Mesenchymal stem cell (in vitro differentiated cells and primary cell): ENCODE results near the gene NRIP2.

ENCODE experiments used
- DNase-seq: peaks from one replicate; pipeline ENCODE4 v3.0.0-alpha.2; 2013
- H2AFZ ChIP-seq: one replicate; pipeline ENCODE4 v1.6.1; 2013; ENCODE audit warnings: low read depth, mild to moderate bottlenecking, control low read depth, inconsistent platforms, low read length, moderate library complexity
- H2AK5ac ChIP-seq: 2 replicates; pipeline ENCODE4 v1.6.1; 2013; ENCODE audit warnings: low read length, moderate library complexity, mild to moderate bottlenecking, inconsistent platforms; ENCODE audit not compliant: severe bottlenecking
- H2BK120ac ChIP-seq: one replicate; pipeline ENCODE4 v1.6.1; 2013; ENCODE audit warnings: low read depth, mild to moderate bottlenecking, inconsistent platforms, low read length, moderate library complexity
- H2BK12ac ChIP-seq, 2 experiments: one replicate each; pipeline ENCODE4 v1.6.1; 2013; ENCODE audit warnings: inconsistent platforms in 2 of 2, low read length in 2 of 2, mild to moderate bottlenecking in 2 of 2, moderate library complexity in 2 of 2, control low read depth in 1 of 2
- H2BK15ac ChIP-seq: one replicate; pipeline ENCODE4 v1.6.1; 2013; ENCODE audit warnings: mild to moderate bottlenecking, low read depth, inconsistent platforms; ENCODE audit not compliant: poor library complexity, severe bottlenecking
- H2BK5ac ChIP-seq: 2 replicates; pipeline ENCODE4 v1.6.1; 2013; ENCODE audit warnings: low read depth, mild to moderate bottlenecking, low read length, control low read depth, inconsistent platforms; ENCODE audit not compliant: poor library complexity, severe bottlenecking
- H3K14ac ChIP-seq, 2 experiments: one replicate each; pipeline ENCODE4 v1.6.1; 2013; ENCODE audit warnings: inconsistent platforms in 2 of 2, low read length in 2 of 2, control low read depth in 1 of 2, mild to moderate bottlenecking in 1 of 2, moderate library complexity in 1 of 2
- H3K18ac ChIP-seq, 2 experiments: one replicate each; pipeline ENCODE4 v1.6.1; 2013; ENCODE audit warnings: inconsistent platforms in 2 of 2, low read length in 2 of 2, control low read depth in 1 of 2, low read depth in 1 of 2, mild to moderate bottlenecking in 1 of 2
- H3K23ac ChIP-seq, 2 experiments: one replicate each; pipeline ENCODE4 v1.6.1; 2013; ENCODE audit warnings: inconsistent platforms in 2 of 2, low read length in 2 of 2, mild to moderate bottlenecking in 2 of 2, moderate library complexity in 2 of 2, control low read depth in 1 of 2
- H3K27ac ChIP-seq: 2 replicates; pipeline ENCODE4 v1.5.1; 2013; ENCODE audit warnings: mild to moderate bottlenecking, moderate library complexity, low read length, control low read depth, inconsistent platforms; ENCODE audit not compliant: poor library complexity, severe bottlenecking
- H3K27me3 ChIP-seq, 2 experiments: 2 replicates each; pipeline versions ENCODE4 v1.6.1 to v1.7.0; 2013; ENCODE audit warnings: low read length in 2 of 2, mild to moderate bottlenecking in 2 of 2, moderate library complexity in 2 of 2, control low read depth in 1 of 2, inconsistent platforms in 1 of 2; ENCODE audit not compliant: control insufficient read depth in 1 of 2, insufficient read depth in 1 of 2
- H3K36me3 ChIP-seq, 2 experiments: 2 replicates each; pipeline versions ENCODE4 v1.6.1 to v1.7.0; 2013; ENCODE audit warnings: low read length in 2 of 2, control low read depth in 1 of 2, inconsistent platforms in 1 of 2, low read depth in 1 of 2, mild to moderate bottlenecking in 1 of 2; ENCODE audit not compliant: insufficient read depth in 2 of 2, control insufficient read depth in 1 of 2
- H3K4ac ChIP-seq, 2 experiments: one replicate each; pipeline ENCODE4 v1.6.1; 2013; ENCODE audit warnings: inconsistent platforms in 2 of 2, low read length in 2 of 2, mild to moderate bottlenecking in 2 of 2, moderate library complexity in 2 of 2, control low read depth in 1 of 2, low read depth in 1 of 2
- H3K4me1 ChIP-seq: 2 replicates; pipeline ENCODE4 v1.6.1; 2013; ENCODE audit warnings: low read depth, low read length, control low read depth; ENCODE audit not compliant: control insufficient read depth, insufficient read depth
- H3K4me2 ChIP-seq: 2 replicates; pipeline ENCODE4 v1.6.1; 2013; ENCODE audit warnings: low read length, mild to moderate bottlenecking, inconsistent platforms; ENCODE audit not compliant: poor library complexity, severe bottlenecking
- H3K4me3 ChIP-seq, 2 experiments: 2 replicates each; pipeline versions ENCODE4 v1.5.1 to v1.7.0; 2013; ENCODE audit warnings: low read length in 2 of 2, mild to moderate bottlenecking in 2 of 2, control low read depth in 1 of 2, low read depth in 1 of 2; ENCODE audit not compliant: insufficient read depth in 1 of 2
- H3K79me1 ChIP-seq: replicated peaks from 2 replicates; pipeline ENCODE4 v1.6.1; 2013; ENCODE audit warnings: mild to moderate bottlenecking, control low read depth, low read length, inconsistent platforms; ENCODE audit not compliant: poor library complexity, severe bottlenecking
- H3K9ac ChIP-seq: 2 replicates; pipeline ENCODE4 v1.7.0; 2013; ENCODE audit warnings: mild to moderate bottlenecking, low read length, moderate library complexity
- H3K9me3 ChIP-seq: 2 replicates; pipeline ENCODE4 v1.7.0; 2013; ENCODE audit warnings: mild to moderate bottlenecking, low read length; ENCODE audit not compliant: control insufficient read depth
- H4K8ac ChIP-seq: one replicate; pipeline ENCODE4 v1.6.1; 2013; ENCODE audit warnings: inconsistent platforms, mild to moderate bottlenecking, low read length, moderate library complexity
- H4K91ac ChIP-seq: one replicate; pipeline ENCODE4 v1.6.1; 2013; ENCODE audit warnings: mild to moderate bottlenecking, low read length, inconsistent platforms
- WGBS: methylation state at CpG from one replicate; pipeline ENCODE4 v1.1.7; 2013; ENCODE audit warnings: mixed read lengths; 5-methylcytosine and 5-hydroxymethylcytosine counted together

NRIP2 gene

GRCh38 chr12:2783936-2784600 is 50.8 kb downstream of the NRIP2 start:
- Histone ChIP-seq H2BK120ac (no peak overlapping the region), H2BK12ac (no peak overlapping the region), H2AFZ (no peak overlapping the region), H2BK5ac (no peak overlapping the region), H3K36me3 (no peaks in the 10 kb centered on the region), H3K4me1 (peaks cover 3% of the 10 kb centered on the region), H3K4me3 (peak overlapping the region in 1 of 2 experiments; percentile 71), H4K8ac (no peak overlapping the region), H3K9ac (peak overlapping the region; percentile 15), H3K27ac (no peak overlapping the region), H2AK5ac (no peak overlapping the region), H3K4me2 (peak overlapping the region; percentile 7), H3K18ac (no peak overlapping the region), H2BK15ac (no peak overlapping the region), H3K23ac (no peak overlapping the region), H3K4ac (no peak overlapping the region), H3K79me1 (no peaks in the 10 kb centered on the region), H3K14ac (no peak overlapping the region), H3K9me3 (no peaks in the 10 kb centered on the region), H3K27me3 (peaks cover 43 to 44% of the 10 kb centered on the region in 2 experiments), H4K91ac (no peak overlapping the region)
- peak; percentile 53 for DNase-seq
- WGBS, result 17% methylated on average over 23 of the region's 25 CpGs

GRCh38 chr12:2779281-2779680 is 55.6 kb downstream of the NRIP2 start:
- Histone ChIP-seq H3K79me1 (no peaks in the 10 kb centered on the region), H3K4me3 (no peak overlapping the region), H2BK15ac (no peak overlapping the region), H2BK5ac (no peak overlapping the region), H3K4me1 (peaks cover 3% of the 10 kb centered on the region), H2AK5ac (no peak overlapping the region), H3K4me2 (no peak overlapping the region), H3K18ac (no peak overlapping the region), H2BK120ac (no peak overlapping the region), H3K23ac (no peak overlapping the region), H3K9me3 (no peaks in the 10 kb centered on the region), H2AFZ (no peak overlapping the region), H2BK12ac (no peak overlapping the region), H3K27ac (no peak overlapping the region), H4K91ac (no peak overlapping the region), H4K8ac (no peak overlapping the region), H3K14ac (no peak overlapping the region), H3K9ac (no peak overlapping the region), H3K36me3 (no peaks in the 10 kb centered on the region), H3K27me3 (peaks cover 32 to 67% of the 10 kb centered on the region in 2 experiments), H3K4ac (no peak overlapping the region)
- DNase-seq, result no peak
- WGBS, result 76% methylated on average over 4 of the region's 4 CpGs

- no peak for DNase-seq
- H2BK15ac ChIP-seq, result no peak overlapping the region
- H2BK120ac ChIP-seq, result no peak overlapping the region
- H3K18ac ChIP-seq, result no peak overlapping the region
- H4K8ac ChIP-seq, result no peak overlapping the region
- H3K23ac ChIP-seq, result no peak overlapping the region
- peaks cover 43 to 66% of the 10 kb centered on the region in 2 experiments for H3K27me3 ChIP-seq
- no peaks in the 10 kb centered on the region for H3K4me1 ChIP-seq
- 91% methylated on average over 20 of the region's 20 CpGs for WGBS
- H3K4ac ChIP-seq, result no peak overlapping the region
- H3K4me3 ChIP-seq, result no peak overlapping the region
- H2AFZ ChIP-seq, result no peak overlapping the region
- no peak overlapping the region for H3K14ac ChIP-seq
- no peaks in the 10 kb centered on the region for H3K9me3 ChIP-seq
- no peak overlapping the region for H2BK12ac ChIP-seq
- H3K9ac ChIP-seq, result no peak overlapping the region
- H2BK5ac ChIP-seq, result no peak overlapping the region
- no peak overlapping the region for H2AK5ac ChIP-seq
- H3K27ac ChIP-seq, result no peak overlapping the region
- H3K4me2 ChIP-seq, result no peak overlapping the region
- H4K91ac ChIP-seq, result no peak overlapping the region
- H3K36me3 ChIP-seq, result no peaks in the 10 kb centered on the region
- H3K79me1 ChIP-seq, result no peaks in the 10 kb centered on the region
These were observed 58.6 kb downstream of the NRIP2 start for GRCh38 chr12:2776129-2776806.

GRCh38 chr12:2775431-2775830 is 59.4 kb downstream of the NRIP2 start:
- Histone ChIP-seq H3K27me3 (peaks cover 43 to 66% of the 10 kb centered on the region in 2 experiments), H2BK15ac (no peak overlapping the region), H2BK120ac (no peak overlapping the region), H3K36me3 (no peaks in the 10 kb centered on the region), H3K4me1 (no peaks in the 10 kb centered on the region), H3K4me2 (no peak overlapping the region), H3K14ac (peak overlapping the region in 1 of 2 experiments; percentile 62), H3K9ac (no peak overlapping the region), H3K79me1 (no peaks in the 10 kb centered on the region), H3K27ac (no peak overlapping the region), H4K91ac (no peak overlapping the region), H4K8ac (no peak overlapping the region), H3K9me3 (no peaks in the 10 kb centered on the region), H3K4me3 (no peak overlapping the region), H3K23ac (no peak overlapping the region), H2AK5ac (no peak overlapping the region), H2AFZ (no peak overlapping the region), H3K4ac (no peak overlapping the region), H2BK12ac (no peak overlapping the region), H2BK5ac (no peak overlapping the region), H3K18ac (no peak overlapping the region)
- no peak for DNase-seq
- 78% methylated on average over 8 of the region's 8 CpGs for WGBS
